Measurements from ENCODE around the gene NAPB.

NAPB gene

DNA sequence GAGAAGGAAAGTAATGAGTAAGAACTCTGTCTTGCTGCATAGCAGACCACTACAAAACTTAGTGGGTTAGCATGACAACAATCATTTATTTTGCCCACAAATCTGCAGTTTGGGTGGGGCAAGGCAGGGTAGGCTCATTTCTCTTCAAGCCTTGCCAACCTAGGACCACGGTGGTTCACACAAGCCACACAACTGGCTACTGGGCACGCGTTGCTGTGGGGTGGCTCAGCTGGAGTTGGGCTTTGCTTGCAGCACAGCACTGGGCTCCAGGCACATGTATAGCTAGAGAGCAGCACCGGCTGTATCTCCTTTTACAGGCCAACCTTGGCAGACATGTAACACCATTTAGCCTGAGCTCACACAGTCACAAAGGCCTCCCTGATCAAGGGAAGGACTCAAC lies 75.3 kb downstream of the NAPB start:
- Histone ChIP-seq H3K36me3 (ENCODE audit: insufficient read depth, low read length) (no peaks in the 10 kb centered on the region), H3K9me3 (ENCODE audit: low read depth, low read length) (0 out of 2 replicates have a peak, but pooled peaks cover 2% of the 10 kb centered on the region), H3K4me3 (no peak overlapping the region), H3K27ac (no peak overlapping the region), H3K9ac (ENCODE audit: insufficient read length) (no peak overlapping the region)
- no peak for DNase-seq (ENCODE audit: low read depth, low spot score)
- TF ChIP-seq EZH2 (IDR thresholded peaks at IDR 0.05) (no peak), POLR2AphosphoS5 (IDR thresholded peaks at IDR 0.05; ENCODE audit: borderline replicate concordance, low read depth, low read length) (no peak), FOXP2 (optimal IDR thresholded peaks at IDR 0.05; ENCODE audit: control extremely low read depth, extremely low read length, insufficient read depth) (no peak)

- no peak for DNase-seq (ENCODE audit: low read depth, low spot score)
- TF ChIP-seq FOXP2 (optimal IDR thresholded peaks at IDR 0.05; ENCODE audit: control extremely low read depth, extremely low read length, insufficient read depth), result no peak
- no peak for TF ChIP-seq EZH2 (IDR thresholded peaks at IDR 0.05)
- TF ChIP-seq POLR2AphosphoS5 (IDR thresholded peaks at IDR 0.05; ENCODE audit: borderline replicate concordance, low read depth, low read length), result no peak
- Histone ChIP-seq H3K4me3 (no peak overlapping the region), H3K9me3 (ENCODE audit: low read depth, low read length) (0 out of 2 replicates have a peak, but pooled peaks cover 2% of the 10 kb centered on the region), H3K9ac (ENCODE audit: insufficient read length) (no peak overlapping the region), H3K27ac (no peak overlapping the region), H3K36me3 (ENCODE audit: insufficient read depth, low read length) (no peaks in the 10 kb centered on the region)
These were observed 77.0 kb downstream of the NAPB start for GRCh38 chr20:23344336-23344735.

GRCh38 chr20:23343590-23343989 lies 77.7 kb downstream of the NAPB start:
- no peak for DNase-seq (ENCODE audit: low read depth, low spot score)
- TF ChIP-seq EZH2 (IDR thresholded peaks at IDR 0.05) (no peak), FOXP2 (optimal IDR thresholded peaks at IDR 0.05; ENCODE audit: control extremely low read depth, extremely low read length, insufficient read depth) (no peak), POLR2AphosphoS5 (IDR thresholded peaks at IDR 0.05; ENCODE audit: borderline replicate concordance, low read depth, low read length) (no peak)
- no peak overlapping the region for H3K9ac ChIP-seq (ENCODE audit: insufficient read length)
- H3K9me3 ChIP-seq (ENCODE audit: low read depth, low read length), result 0 out of 2 replicates have a peak, but pooled peaks cover 2% of the 10 kb centered on the region
- no peak overlapping the region for H3K4me3 ChIP-seq
- H3K36me3 ChIP-seq (ENCODE audit: insufficient read depth, low read length), result no peaks in the 10 kb centered on the region
- H3K27ac ChIP-seq, result no peak overlapping the region

DNA sequence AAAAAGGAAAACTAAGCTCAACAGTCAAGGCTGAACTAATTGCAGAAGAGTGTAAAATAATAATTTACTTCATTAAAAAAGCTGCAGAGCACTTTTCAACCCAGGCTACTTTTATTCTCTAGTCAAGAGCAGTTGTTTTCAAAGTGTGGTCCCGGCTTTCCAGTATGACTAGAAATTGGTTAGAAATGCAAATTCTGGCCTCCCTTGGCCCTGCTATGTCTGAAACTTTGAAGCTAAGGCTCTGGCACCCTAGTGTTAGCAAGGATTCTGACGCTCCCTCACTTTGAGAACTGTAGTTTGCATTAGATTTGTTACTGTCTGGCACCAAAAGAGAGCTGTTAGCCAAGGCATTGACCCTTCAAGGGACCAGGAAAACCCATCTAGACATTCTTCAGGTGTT lies 80.2 kb downstream of the NAPB start:
- no peak for DNase-seq (ENCODE audit: low read depth, low spot score)
- H3K27ac ChIP-seq, result no peak overlapping the region
- no peak for TF ChIP-seq FOXP2 (optimal IDR thresholded peaks at IDR 0.05; ENCODE audit: control extremely low read depth, extremely low read length, insufficient read depth)
- TF ChIP-seq POLR2AphosphoS5 (IDR thresholded peaks at IDR 0.05; ENCODE audit: borderline replicate concordance, low read depth, low read length), result no peak
- no peak for TF ChIP-seq EZH2 (IDR thresholded peaks at IDR 0.05)
- 0 out of 2 replicates have a peak, but pooled peaks cover 2% of the 10 kb centered on the region for H3K9me3 ChIP-seq (ENCODE audit: low read depth, low read length)
- H3K36me3 ChIP-seq (ENCODE audit: insufficient read depth, low read length), result no peaks in the 10 kb centered on the region
- no peak overlapping the region for H3K9ac ChIP-seq (ENCODE audit: insufficient read length)
- no peak overlapping the region for H3K4me3 ChIP-seq

GRCh38 chr20:23340524-23340923 lies 80.8 kb downstream of the NAPB start:
- no peak overlapping the region for H3K9ac ChIP-seq (ENCODE audit: insufficient read length)
- no peak overlapping the region for H3K27ac ChIP-seq
- no peak overlapping the region for H3K4me3 ChIP-seq
- no peaks in the 10 kb centered on the region for H3K36me3 ChIP-seq (ENCODE audit: insufficient read depth, low read length)
- TF ChIP-seq EZH2 (IDR thresholded peaks at IDR 0.05), result no peak
- no peak for TF ChIP-seq FOXP2 (optimal IDR thresholded peaks at IDR 0.05; ENCODE audit: control extremely low read depth, extremely low read length, insufficient read depth)
- no peak for TF ChIP-seq POLR2AphosphoS5 (IDR thresholded peaks at IDR 0.05; ENCODE audit: borderline replicate concordance, low read depth, low read length)
- 0 out of 2 replicates have a peak, but pooled peaks cover 2% of the 10 kb centered on the region for H3K9me3 ChIP-seq (ENCODE audit: low read depth, low read length)
- no peak for DNase-seq (ENCODE audit: low read depth, low spot score)

DNA sequence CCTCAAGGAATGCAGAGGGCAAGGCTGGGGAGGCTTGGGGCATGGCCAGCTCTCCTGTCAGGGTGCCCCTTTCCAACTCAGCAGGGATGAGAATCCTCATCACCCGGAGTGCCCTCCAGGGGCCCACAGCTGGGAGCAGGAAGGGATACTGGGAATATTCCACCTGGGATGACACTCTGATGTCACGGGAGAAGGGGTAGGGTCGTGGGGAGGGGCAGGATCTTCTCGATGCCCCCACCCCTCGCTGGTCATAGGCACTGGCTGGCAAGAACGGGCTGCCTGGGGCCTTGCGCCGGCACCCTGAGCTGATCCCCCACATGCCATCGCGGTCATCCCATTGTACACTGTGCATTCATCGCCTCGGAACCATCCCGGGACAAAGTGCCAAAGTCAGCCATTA lies 81.3 kb downstream of the NAPB start:
- Histone ChIP-seq H3K27ac (no peak overlapping the region), H3K9ac (ENCODE audit: insufficient read length) (no peak overlapping the region)
- TF ChIP-seq POLR2AphosphoS5 (IDR thresholded peaks at IDR 0.05; ENCODE audit: borderline replicate concordance, low read depth, low read length) (no peak), FOXP2 (optimal IDR thresholded peaks at IDR 0.05; ENCODE audit: control extremely low read depth, extremely low read length, insufficient read depth) (no peak), EZH2 (IDR thresholded peaks at IDR 0.05) (no peak)

DNA sequence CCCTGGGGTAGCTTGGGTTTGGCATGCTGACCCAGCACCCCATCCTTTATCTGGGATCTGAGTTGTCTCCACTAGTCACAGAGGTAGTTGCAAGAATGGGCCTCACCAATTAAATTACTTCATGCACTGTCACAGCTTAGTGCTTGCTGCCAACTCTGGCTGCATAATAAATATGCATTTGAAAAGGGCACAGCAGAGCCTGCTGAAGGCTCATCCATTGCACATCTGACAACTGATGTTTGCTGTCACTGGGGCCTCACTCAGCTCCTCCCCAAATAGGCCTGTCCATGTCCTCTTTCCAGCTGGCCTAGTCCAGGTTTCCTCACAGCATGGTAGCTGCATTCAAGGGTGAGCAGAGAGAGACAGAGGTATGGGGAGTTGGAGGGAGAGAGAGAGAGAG lies 84.0 kb downstream of the NAPB start:
- TF ChIP-seq FOXP2 (optimal IDR thresholded peaks at IDR 0.05; ENCODE audit: control extremely low read depth, extremely low read length, insufficient read depth) (no peak), POLR2AphosphoS5 (IDR thresholded peaks at IDR 0.05; ENCODE audit: borderline replicate concordance, low read depth, low read length) (no peak), EZH2 (IDR thresholded peaks at IDR 0.05) (no peak)
- Histone ChIP-seq H3K9me3 (ENCODE audit: low read depth, low read length) (no peaks in the 10 kb centered on the region), H3K9ac (ENCODE audit: insufficient read length) (no peak overlapping the region), H3K27ac (no peak overlapping the region), H3K36me3 (ENCODE audit: insufficient read depth, low read length) (no peaks in the 10 kb centered on the region), H3K4me3 (no peak overlapping the region)
- no peak for DNase-seq (ENCODE audit: low read depth, low spot score)

More for the DNA sequence above, 81.3 kb downstream of the NAPB start:
- Histone ChIP-seq H3K36me3 (ENCODE audit: insufficient read depth, low read length) (no peaks in the 10 kb centered on the region), H3K4me3 (no peak overlapping the region), H3K9me3 (ENCODE audit: low read depth, low read length) (0 out of 2 replicates have a peak, but pooled peaks cover 2% of the 10 kb centered on the region)
- no peak for DNase-seq (ENCODE audit: low read depth, low spot score)

- Histone ChIP-seq H3K4me3 (no peak overlapping the region), H3K27ac (no peak overlapping the region)
These were observed 84.8 kb downstream of the NAPB start for GRCh38 chr20:23336476-23336875.

DNA sequence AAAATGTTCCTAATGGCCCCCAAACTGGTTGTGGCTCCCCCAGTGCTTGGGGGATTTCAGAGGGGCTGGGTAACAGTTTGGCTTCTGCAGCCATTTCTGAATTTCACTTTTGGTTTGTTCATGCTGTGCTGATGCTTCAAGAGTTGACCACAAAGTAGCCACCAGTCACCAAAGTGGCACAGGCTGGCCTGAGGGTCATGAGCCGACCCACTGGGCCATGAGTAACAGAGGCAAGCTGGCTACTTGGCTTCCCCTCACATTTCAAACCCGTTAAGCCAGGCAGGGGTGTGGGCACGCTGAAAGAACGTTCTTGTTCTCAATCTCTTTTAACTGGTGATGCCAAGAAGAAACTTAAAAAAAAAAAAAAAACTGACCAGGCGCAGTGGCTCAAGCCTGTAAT lies 85.8 kb downstream of the NAPB start:
- H3K4me3 ChIP-seq, result no peak overlapping the region
- no peak overlapping the region for H3K27ac ChIP-seq
- no peak overlapping the region for H3K9ac ChIP-seq (ENCODE audit: insufficient read length)
- no peaks in the 10 kb centered on the region for H3K9me3 ChIP-seq (ENCODE audit: low read depth, low read length)
- TF ChIP-seq POLR2AphosphoS5 (IDR thresholded peaks at IDR 0.05; ENCODE audit: borderline replicate concordance, low read depth, low read length) (no peak), EZH2 (IDR thresholded peaks at IDR 0.05) (no peak), FOXP2 (optimal IDR thresholded peaks at IDR 0.05; ENCODE audit: control extremely low read depth, extremely low read length, insufficient read depth) (no peak)
- no peak for DNase-seq (ENCODE audit: low read depth, low spot score)
- no peaks in the 10 kb centered on the region for H3K36me3 ChIP-seq (ENCODE audit: insufficient read depth, low read length)

More at GRCh38 chr20:23336476-23336875, 84.8 kb downstream of the NAPB start:
- TF ChIP-seq EZH2 (IDR thresholded peaks at IDR 0.05) (no peak), POLR2AphosphoS5 (IDR thresholded peaks at IDR 0.05; ENCODE audit: borderline replicate concordance, low read depth, low read length) (no peak), FOXP2 (optimal IDR thresholded peaks at IDR 0.05; ENCODE audit: control extremely low read depth, extremely low read length, insufficient read depth) (no peak)
- no peaks in the 10 kb centered on the region for H3K9me3 ChIP-seq (ENCODE audit: low read depth, low read length)
- H3K36me3 ChIP-seq (ENCODE audit: insufficient read depth, low read length), result no peaks in the 10 kb centered on the region
- H3K9ac ChIP-seq (ENCODE audit: insufficient read length), result no peak overlapping the region
- no peak for DNase-seq (ENCODE audit: low read depth, low spot score)

Measured in SK-N-MC (cell line).